ENCODE data around the gene COBL. TPM values are rescaled to one million over a fixed set of nuclear protein-coding genes. Genes with fewer than 3 reads are reported as not detected.

COBL gene
- total RNA-seq, 6 experiments from 2014 or later = 21.5 to 35.9 (median 24.6) TPM

GRCh38 chr7:51261950-51262795, 54.4 kb downstream of the COBL start:
- intact Hi-C loops (cut with DNase I) = loop anchor here in 1 of 2 donors (10.0 kb wide), 1 partner anchor 103 kb away; no protein-coding TSS in a partner anchor
- TF ChIP-seq POLR2A (IDR thresholded peaks at IDR 0.05) = no peak
- TF ChIP-seq, protein P1, sequence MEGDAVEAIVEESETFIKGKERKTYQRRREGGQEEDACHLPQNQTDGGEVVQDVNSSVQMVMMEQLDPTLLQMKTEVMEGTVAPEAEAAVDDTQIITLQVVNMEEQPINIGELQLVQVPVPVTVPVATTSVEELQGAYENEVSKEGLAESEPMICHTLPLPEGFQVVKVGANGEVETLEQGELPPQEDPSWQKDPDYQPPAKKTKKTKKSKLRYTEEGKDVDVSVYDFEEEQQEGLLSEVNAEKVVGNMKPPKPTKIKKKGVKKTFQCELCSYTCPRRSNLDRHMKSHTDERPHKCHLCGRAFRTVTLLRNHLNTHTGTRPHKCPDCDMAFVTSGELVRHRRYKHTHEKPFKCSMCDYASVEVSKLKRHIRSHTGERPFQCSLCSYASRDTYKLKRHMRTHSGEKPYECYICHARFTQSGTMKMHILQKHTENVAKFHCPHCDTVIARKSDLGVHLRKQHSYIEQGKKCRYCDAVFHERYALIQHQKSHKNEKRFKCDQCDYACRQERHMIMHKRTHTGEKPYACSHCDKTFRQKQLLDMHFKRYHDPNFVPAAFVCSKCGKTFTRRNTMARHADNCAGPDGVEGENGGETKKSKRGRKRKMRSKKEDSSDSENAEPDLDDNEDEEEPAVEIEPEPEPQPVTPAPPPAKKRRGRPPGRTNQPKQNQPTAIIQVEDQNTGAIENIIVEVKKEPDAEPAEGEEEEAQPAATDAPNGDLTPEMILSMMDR (IDR thresholded peaks at IDR 0.05) = no peak
- Histone ChIP-seq H3K27me3 (no peaks in the 10 kb centered on the region), H3K4me1 (peaks cover 0 to 44% (median 20%) of the 10 kb centered on the region in 4 donors), H3K36me3 (no peaks in the 10 kb centered on the region), H3K27ac (peak overlapping the region in 1 of 3 donors; percentile 89), H3K4me3 (no peak overlapping the region), H3K9me3 (no peaks in the 10 kb centered on the region)
- DNase-seq (no peak), ATAC-seq (no peak)
- WGBS (ENCODE audit: insufficient coverage, low coverage, low lambda C conversion rate, missing lambda C conversion rate) = 75% methylated on average over 9 of the region's 20 CpGs

DNA sequence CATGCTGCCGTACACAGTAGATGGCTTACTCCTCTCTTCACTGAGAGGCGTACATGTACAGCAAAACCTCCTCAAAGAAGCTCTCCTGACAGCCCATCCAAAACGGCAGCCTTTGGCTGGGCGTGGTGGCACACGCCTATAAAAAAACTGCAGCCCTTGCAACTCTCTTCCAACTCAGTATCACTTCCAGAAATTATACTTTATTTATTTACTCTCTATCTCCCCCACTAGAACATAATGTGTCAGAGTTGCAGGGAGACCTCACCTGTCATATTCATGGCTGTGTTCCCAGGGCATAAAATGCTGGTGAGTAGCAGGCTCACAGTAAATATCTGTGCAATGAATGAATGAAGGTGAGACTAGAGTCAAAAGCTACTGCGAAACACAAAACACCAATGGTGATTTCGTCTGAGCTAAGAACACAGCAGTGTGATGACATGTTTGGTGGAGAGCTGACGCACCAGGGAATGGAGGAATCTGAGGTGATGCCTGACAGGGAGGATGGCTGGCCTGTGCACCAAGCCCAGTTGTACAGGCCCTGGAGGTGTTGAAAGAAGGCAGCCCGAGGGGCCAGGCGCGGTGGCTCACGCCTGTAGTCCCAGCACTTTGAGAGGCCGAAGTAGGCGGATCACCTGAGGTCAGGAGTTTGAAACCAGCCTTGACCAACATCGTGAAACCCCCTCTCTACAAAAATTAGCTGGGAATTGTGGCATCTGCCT, 55.3 kb downstream of the COBL start:
- no peak for TF ChIP-seq POLR2A (IDR thresholded peaks at IDR 0.05)
- TF ChIP-seq, protein P1 (IDR thresholded peaks at IDR 0.05) = no peak
- Histone ChIP-seq H3K4me1 (peaks cover 0 to 41% (median 18%) of the 10 kb centered on the region in 4 donors), H3K27ac (no peak overlapping the region), H3K36me3 (no peaks in the 10 kb centered on the region), H3K27me3 (no peaks in the 10 kb centered on the region), H3K9me3 (no peaks in the 10 kb centered on the region), H3K4me3 (no peak overlapping the region)
- no peak for DNase-seq
- WGBS (ENCODE audit: insufficient coverage, low coverage, low lambda C conversion rate, missing lambda C conversion rate) = 79% methylated on average over 5 of the region's 15 CpGs
- no peak for ATAC-seq
- intact Hi-C loops (cut with DNase I) = loop anchor here in 1 of 2 donors (10.0 kb wide), 1 partner anchor 104 kb away; no protein-coding TSS in a partner anchor

- DNase-seq = no peak
- Histone ChIP-seq H3K36me3 (no peaks in the 10 kb centered on the region), H3K27ac (no peak overlapping the region), H3K4me3 (no peak overlapping the region), H3K4me1 (peaks cover 0 to 35% (median 15%) of the 10 kb centered on the region in 4 donors), H3K27me3 (no peaks in the 10 kb centered on the region), H3K9me3 (no peaks in the 10 kb centered on the region)
- WGBS (ENCODE audit: insufficient coverage, low coverage, low lambda C conversion rate, missing lambda C conversion rate) = 84% methylated on average over 3 of the region's 4 CpGs
- no peak for ATAC-seq
- TF ChIP-seq, protein P1 (IDR thresholded peaks at IDR 0.05) = no peak
- no peak for TF ChIP-seq POLR2A (IDR thresholded peaks at IDR 0.05)
- intact Hi-C loops (cut with DNase I) = loop anchor here in 1 of 2 donors (10.0 kb wide), 1 partner anchor 104 kb away; no protein-coding TSS in a partner anchor
These were observed 56.1 kb downstream of the COBL start for GRCh38 chr7:51260516-51260915.

DNA sequence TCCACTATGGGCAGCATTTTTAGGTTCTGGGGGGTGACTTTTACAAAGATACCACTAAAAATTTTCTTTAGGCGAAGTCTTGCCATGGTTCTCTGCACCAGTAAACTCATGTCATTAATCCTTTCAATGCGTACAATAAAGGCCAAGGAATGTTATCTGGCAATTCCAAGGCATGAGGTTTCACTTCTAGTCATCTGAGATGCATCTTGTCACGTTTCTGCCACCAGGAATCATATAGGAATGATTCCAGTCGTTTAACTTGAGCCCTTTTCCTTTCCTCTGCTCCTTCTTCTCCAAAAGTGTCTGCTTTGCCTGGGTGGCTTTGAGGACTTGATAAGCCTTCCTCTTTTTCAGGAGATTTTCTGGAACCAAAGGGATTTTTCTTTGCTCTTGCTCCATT, 56.8 kb downstream of the COBL start:
- no peak overlapping the region for H3K27ac ChIP-seq
- DNase-seq = no peak
- ATAC-seq = no peak
- no peaks in the 10 kb centered on the region for H3K9me3 ChIP-seq
- no peak overlapping the region for H3K4me3 ChIP-seq
- intact Hi-C loops (cut with DNase I) = loop anchor here in 1 of 2 donors (10.0 kb wide), 1 partner anchor 105 kb away; no protein-coding TSS in a partner anchor
- H3K4me1 ChIP-seq = peaks cover 0 to 27% (median 12%) of the 10 kb centered on the region in 4 donors
- no peaks in the 10 kb centered on the region for H3K36me3 ChIP-seq
- WGBS (ENCODE audit: insufficient coverage, low coverage, low lambda C conversion rate, missing lambda C conversion rate) = 77% methylated on average over 3 of the region's 4 CpGs
- TF ChIP-seq POLR2A (IDR thresholded peaks at IDR 0.05) = no peak
- TF ChIP-seq, protein P1 (IDR thresholded peaks at IDR 0.05) = no peak
- H3K27me3 ChIP-seq = no peaks in the 10 kb centered on the region

Measured in right lobe of liver (tissue), 6 donors.